ENCODE measurements around the gene RPL37.

RPL37 gene

DNA sequence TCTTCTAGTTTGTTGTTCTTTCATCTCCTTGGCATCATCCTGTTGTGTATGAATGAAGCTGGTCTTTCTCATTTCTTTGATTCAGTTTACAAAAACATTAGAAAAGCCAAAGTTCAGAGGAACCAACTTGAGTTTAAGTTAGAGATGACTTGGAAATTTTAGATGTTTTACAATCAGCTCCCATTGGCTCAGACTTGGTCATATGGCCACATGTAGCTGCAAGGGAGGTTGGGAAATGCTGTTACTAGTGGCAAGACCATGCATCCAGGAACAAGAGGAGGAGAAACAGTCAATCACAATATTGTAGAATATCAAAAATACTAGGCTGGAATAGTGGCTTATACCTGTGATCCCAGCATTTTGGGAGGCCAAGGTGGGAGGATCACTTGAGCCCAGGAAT, 25.7 kb upstream of the RPL37 start:
- Histone ChIP-seq H2BK120ac (ENCODE audit: insufficient read depth, low read length, poor library complexity) (no peak overlapping the region), H3K18ac (ENCODE audit: low read length) (no peak overlapping the region), H3K23ac (ENCODE audit: low read length) (no peak overlapping the region), H3K4me1 (ENCODE audit: control insufficient read depth in 1 of 2, insufficient read depth in 2 of 2, low read length in 2 of 2) (no peaks in the 10 kb centered on the region), H3K36me3 (ENCODE audit: control insufficient read depth in 1 of 2, insufficient read depth in 2 of 2, low read length in 2 of 2) (no peaks in the 10 kb centered on the region), H3K27ac (ENCODE audit: low read depth, low read length) (no peak overlapping the region), H3K79me1 (ENCODE audit: low read length) (no peaks in the 10 kb centered on the region), H3K79me2 (ENCODE audit: control insufficient read depth, insufficient read depth, low read length, poor library complexity) (no peaks in the 10 kb centered on the region), H3K4ac (ENCODE audit: low read depth, low read length) (no peak overlapping the region), H3K27me3 (ENCODE audit: insufficient read depth, low read length) (no peaks in the 10 kb centered on the region), H4K8ac (ENCODE audit: low read depth, low read length) (no peak overlapping the region), H2AFZ (ENCODE audit: insufficient read depth, low read length, poor library complexity) (no peak overlapping the region), H3K4me3 (ENCODE audit: low read depth, low read length) (no peak overlapping the region), H2BK5ac (ENCODE audit: low read depth, low read length, poor library complexity) (no peak overlapping the region), H2AK5ac (ENCODE audit: low read length) (no peak overlapping the region), H3K4me2 (ENCODE audit: low read length) (no peak overlapping the region), H2BK12ac (ENCODE audit: low read length) (no peak overlapping the region), H3K9me3 (ENCODE audit: insufficient read depth, low read depth, low read length) (peaks cover 2% of the 10 kb centered on the region), H3K9ac (ENCODE audit: low read length) (no peak overlapping the region), H4K91ac (ENCODE audit: low read depth, low read length) (no peak overlapping the region), H4K12ac (ENCODE audit: low read depth, low read length) (no peak overlapping the region), H3K14ac (ENCODE audit: low read length) (no peak overlapping the region)
- no peak for DNase-seq

DNA sequence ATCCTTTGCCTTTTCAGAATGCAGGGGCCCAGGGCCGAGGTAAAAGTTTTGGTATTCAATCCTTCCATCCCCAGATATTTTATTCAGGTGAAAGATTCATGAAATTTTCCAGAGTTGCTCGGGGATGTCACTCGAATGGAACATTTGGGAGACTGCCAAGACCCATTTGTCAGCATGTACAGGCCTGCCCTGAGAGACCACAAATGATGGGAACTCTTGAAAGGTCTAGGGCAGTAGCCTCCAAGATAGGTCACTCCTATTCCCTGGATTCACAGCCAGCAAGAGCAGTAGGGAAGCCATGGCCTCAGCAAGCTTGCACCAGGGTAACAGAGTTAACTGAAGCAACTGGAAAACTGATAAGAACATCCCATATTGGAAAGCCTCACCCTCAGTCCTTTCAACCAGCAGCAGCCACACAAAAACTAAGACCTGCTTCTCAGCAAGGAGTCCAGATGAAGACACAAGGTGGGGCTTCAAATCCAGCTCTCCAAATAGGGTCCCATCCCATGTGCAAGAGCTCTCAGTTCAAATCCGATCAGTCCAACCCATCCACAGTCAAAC, 18.7 kb upstream of the RPL37 start:
- Histone ChIP-seq H3K4me3 (ENCODE audit: low read depth, low read length) (no peak overlapping the region), H3K23ac (ENCODE audit: low read length) (no peak overlapping the region), H3K27ac (ENCODE audit: low read depth, low read length) (no peak overlapping the region), H3K36me3 (ENCODE audit: control insufficient read depth in 1 of 2, insufficient read depth in 2 of 2, low read length in 2 of 2) (no peaks in the 10 kb centered on the region), H3K9me3 (ENCODE audit: insufficient read depth, low read depth, low read length) (no peaks in the 10 kb centered on the region), H3K4me2 (ENCODE audit: low read length) (no peak overlapping the region), H2BK5ac (ENCODE audit: low read depth, low read length, poor library complexity) (no peak overlapping the region), H4K12ac (ENCODE audit: low read depth, low read length) (no peak overlapping the region), H3K79me2 (ENCODE audit: control insufficient read depth, insufficient read depth, low read length, poor library complexity) (no peaks in the 10 kb centered on the region), H2AK5ac (ENCODE audit: low read length) (no peak overlapping the region), H3K27me3 (ENCODE audit: insufficient read depth, low read length) (no peaks in the 10 kb centered on the region), H3K9ac (ENCODE audit: low read length) (no peak overlapping the region), H4K91ac (ENCODE audit: low read depth, low read length) (no peak overlapping the region), H3K18ac (ENCODE audit: low read length) (no peak overlapping the region), H2AFZ (ENCODE audit: insufficient read depth, low read length, poor library complexity) (no peak overlapping the region), H3K79me1 (ENCODE audit: low read length) (no peaks in the 10 kb centered on the region), H3K14ac (ENCODE audit: low read length) (no peak overlapping the region), H3K4me1 (ENCODE audit: control insufficient read depth in 1 of 2, insufficient read depth in 2 of 2, low read length in 2 of 2) (no peaks in the 10 kb centered on the region), H2BK120ac (ENCODE audit: insufficient read depth, low read length, poor library complexity) (no peak overlapping the region), H2BK12ac (ENCODE audit: low read length) (no peak overlapping the region), H4K8ac (ENCODE audit: low read depth, low read length) (no peak overlapping the region), H3K4ac (ENCODE audit: low read depth, low read length) (no peak overlapping the region)
- WGBS (ENCODE audit: extremely low coverage, insufficient coverage, insufficient read length) = no CpG with 5 or more reads among the region's 4 CpGs
- DNase-seq = no peak

- Histone ChIP-seq H3K79me2 (ENCODE audit: control insufficient read depth, insufficient read depth, low read length, poor library complexity) (no peaks in the 10 kb centered on the region), H4K12ac (ENCODE audit: low read depth, low read length) (no peak overlapping the region), H3K27ac (ENCODE audit: low read depth, low read length) (no peak overlapping the region), H3K18ac (ENCODE audit: low read length) (no peak overlapping the region), H3K9ac (ENCODE audit: low read length) (no peak overlapping the region), H3K27me3 (ENCODE audit: insufficient read depth, low read length) (no peaks in the 10 kb centered on the region), H2AFZ (ENCODE audit: insufficient read depth, low read length, poor library complexity) (no peak overlapping the region), H3K36me3 (ENCODE audit: control insufficient read depth in 1 of 2, insufficient read depth in 2 of 2, low read length in 2 of 2) (no peaks in the 10 kb centered on the region), H3K9me3 (ENCODE audit: insufficient read depth, low read depth, low read length) (no peaks in the 10 kb centered on the region), H3K14ac (ENCODE audit: low read length) (no peak overlapping the region), H2BK5ac (ENCODE audit: low read depth, low read length, poor library complexity) (no peak overlapping the region), H3K4ac (ENCODE audit: low read depth, low read length) (no peak overlapping the region), H3K4me2 (ENCODE audit: low read length) (no peak overlapping the region), H4K91ac (ENCODE audit: low read depth, low read length) (no peak overlapping the region), H3K79me1 (ENCODE audit: low read length) (no peaks in the 10 kb centered on the region), H3K4me1 (ENCODE audit: control insufficient read depth in 1 of 2, insufficient read depth in 2 of 2, low read length in 2 of 2) (no peaks in the 10 kb centered on the region), H2AK5ac (ENCODE audit: low read length) (no peak overlapping the region), H3K4me3 (ENCODE audit: low read depth, low read length) (no peak overlapping the region), H4K8ac (ENCODE audit: low read depth, low read length) (no peak overlapping the region), H2BK12ac (ENCODE audit: low read length) (no peak overlapping the region), H3K23ac (ENCODE audit: low read length) (no peak overlapping the region), H2BK120ac (ENCODE audit: insufficient read depth, low read length, poor library complexity) (no peak overlapping the region)
- no CpG with 5 or more reads among the region's 1 CpG for WGBS (ENCODE audit: extremely low coverage, insufficient coverage, insufficient read length)
- no peak for DNase-seq
Observed at GRCh38 chr5:40847525-40847924, 12.5 kb upstream of the RPL37 start.

GRCh38 chr5:40846371-40846770, 11.3 kb upstream of the RPL37 start:
- H2AFZ ChIP-seq (ENCODE audit: insufficient read depth, low read length, poor library complexity) = no peak overlapping the region
- H3K14ac ChIP-seq (ENCODE audit: low read length) = no peak overlapping the region
- H3K4me2 ChIP-seq (ENCODE audit: low read length) = no peak overlapping the region
- no peak overlapping the region for H2BK120ac ChIP-seq (ENCODE audit: insufficient read depth, low read length, poor library complexity)
- H2BK12ac ChIP-seq (ENCODE audit: low read length) = no peak overlapping the region
- no peak overlapping the region for H3K4ac ChIP-seq (ENCODE audit: low read depth, low read length)
- no peak overlapping the region for H4K91ac ChIP-seq (ENCODE audit: low read depth, low read length)
- WGBS (ENCODE audit: extremely low coverage, insufficient coverage, insufficient read length) = no CpG with 5 or more reads among the region's 2 CpGs
- H3K18ac ChIP-seq (ENCODE audit: low read length) = no peak overlapping the region
- no peak for DNase-seq
- no peak overlapping the region for H2AK5ac ChIP-seq (ENCODE audit: low read length)
- H3K4me3 ChIP-seq (ENCODE audit: low read depth, low read length) = no peak overlapping the region
- no peak overlapping the region for H3K23ac ChIP-seq (ENCODE audit: low read length)
- H3K4me1 ChIP-seq (ENCODE audit: control insufficient read depth in 1 of 2, insufficient read depth in 2 of 2, low read length in 2 of 2) = no peaks in the 10 kb centered on the region
- no peaks in the 10 kb centered on the region for H3K27me3 ChIP-seq (ENCODE audit: insufficient read depth, low read length)
- no peak overlapping the region for H4K8ac ChIP-seq (ENCODE audit: low read depth, low read length)
- no peaks in the 10 kb centered on the region for H3K79me2 ChIP-seq (ENCODE audit: control insufficient read depth, insufficient read depth, low read length, poor library complexity)
- no peak overlapping the region for H2BK5ac ChIP-seq (ENCODE audit: low read depth, low read length, poor library complexity)
- no peaks in the 10 kb centered on the region for H3K9me3 ChIP-seq (ENCODE audit: insufficient read depth, low read depth, low read length)
- H4K12ac ChIP-seq (ENCODE audit: low read depth, low read length) = no peak overlapping the region
- H3K79me1 ChIP-seq (ENCODE audit: low read length) = no peaks in the 10 kb centered on the region
- no peak overlapping the region for H3K27ac ChIP-seq (ENCODE audit: low read depth, low read length)
- no peaks in the 10 kb centered on the region for H3K36me3 ChIP-seq (ENCODE audit: control insufficient read depth in 1 of 2, insufficient read depth in 2 of 2, low read length in 2 of 2)
- H3K9ac ChIP-seq (ENCODE audit: low read length) = no peak overlapping the region
